DMS53 treated with DMSO at 0.1 percent for 48 hours (cell line): Measurements from ENCODE around the gene SH3D19.
"Not testable (repeated sequence)": the region's sequence is repeated elsewhere in the genome, so short reads cannot be mapped to it uniquely, and the experiment has no call there.

ENCODE experiments used
- DNase-seq: peaks from one replicate; lab custom pipeline; 2025; ENCODE audit not compliant: unreplicated experiment; lab: John Stamatoyannopoulos, UW

SH3D19 gene

DNA sequence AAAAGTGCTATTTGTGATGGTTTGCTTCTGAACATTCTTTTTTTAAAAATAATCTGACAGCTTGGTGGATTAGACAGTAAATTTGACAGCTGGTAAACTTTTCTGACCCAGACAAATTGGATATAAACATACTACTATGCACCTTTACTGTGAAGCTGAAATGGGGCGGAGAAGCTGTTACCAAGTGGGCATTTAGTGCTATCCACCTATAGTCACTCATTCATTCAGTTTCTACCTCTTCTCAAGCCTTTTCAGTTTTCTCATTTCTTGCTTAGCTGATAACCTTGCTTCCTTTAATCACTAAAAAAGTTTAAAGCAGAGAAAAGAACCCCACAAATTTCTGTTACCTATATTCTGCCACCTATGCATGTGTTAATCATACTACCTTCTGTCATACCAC lies 220.8 kb downstream of the SH3D19 start:
- no peak for DNase-seq

- DNase-seq: no peak
Measured at GRCh38 chr4:151103758-151104157, 221.6 kb downstream of the SH3D19 start.

DNA sequence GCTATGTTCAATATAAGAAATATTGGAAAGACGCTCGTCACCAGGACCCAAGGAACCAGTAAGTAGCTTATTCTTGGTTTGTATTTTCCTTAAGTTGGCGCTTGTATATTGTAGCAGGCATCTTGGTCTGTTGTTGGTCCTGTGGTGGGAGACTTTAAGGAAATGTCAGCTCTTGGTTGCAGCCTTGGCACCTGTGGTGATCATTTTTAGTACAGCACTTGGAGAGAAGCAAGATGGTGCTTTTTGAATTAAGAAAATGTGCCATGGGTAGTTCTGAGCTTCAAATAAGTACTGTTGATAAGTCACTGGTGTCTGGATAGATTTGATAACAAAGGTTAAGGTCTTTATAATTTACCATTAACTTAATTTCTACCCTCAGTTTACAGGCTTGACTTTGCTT lies 224.9 kb downstream of the SH3D19 start:
- no peak for DNase-seq

DNA sequence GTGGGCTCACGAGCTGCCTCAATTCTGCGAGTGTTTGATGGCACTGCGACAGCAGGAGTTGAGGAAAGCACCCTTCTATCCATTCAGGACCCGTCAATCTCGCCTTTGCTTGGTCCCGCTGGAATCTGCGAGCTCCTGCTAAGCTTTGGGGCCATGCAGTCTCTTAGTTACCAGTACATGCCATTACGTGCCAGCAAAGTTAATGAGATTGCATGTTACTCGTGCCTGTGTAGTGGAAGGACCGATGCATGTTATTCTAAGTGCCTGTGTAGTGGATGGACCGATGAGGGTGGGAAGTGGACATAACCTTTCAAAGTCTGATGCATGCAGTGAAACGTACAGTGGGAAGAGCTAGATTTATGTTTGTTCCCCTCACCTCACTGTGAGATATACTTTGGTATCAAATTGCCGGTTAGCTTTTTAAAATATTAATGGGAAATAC lies 225.4 kb downstream of the SH3D19 start:
- no peak for DNase-seq

DNA sequence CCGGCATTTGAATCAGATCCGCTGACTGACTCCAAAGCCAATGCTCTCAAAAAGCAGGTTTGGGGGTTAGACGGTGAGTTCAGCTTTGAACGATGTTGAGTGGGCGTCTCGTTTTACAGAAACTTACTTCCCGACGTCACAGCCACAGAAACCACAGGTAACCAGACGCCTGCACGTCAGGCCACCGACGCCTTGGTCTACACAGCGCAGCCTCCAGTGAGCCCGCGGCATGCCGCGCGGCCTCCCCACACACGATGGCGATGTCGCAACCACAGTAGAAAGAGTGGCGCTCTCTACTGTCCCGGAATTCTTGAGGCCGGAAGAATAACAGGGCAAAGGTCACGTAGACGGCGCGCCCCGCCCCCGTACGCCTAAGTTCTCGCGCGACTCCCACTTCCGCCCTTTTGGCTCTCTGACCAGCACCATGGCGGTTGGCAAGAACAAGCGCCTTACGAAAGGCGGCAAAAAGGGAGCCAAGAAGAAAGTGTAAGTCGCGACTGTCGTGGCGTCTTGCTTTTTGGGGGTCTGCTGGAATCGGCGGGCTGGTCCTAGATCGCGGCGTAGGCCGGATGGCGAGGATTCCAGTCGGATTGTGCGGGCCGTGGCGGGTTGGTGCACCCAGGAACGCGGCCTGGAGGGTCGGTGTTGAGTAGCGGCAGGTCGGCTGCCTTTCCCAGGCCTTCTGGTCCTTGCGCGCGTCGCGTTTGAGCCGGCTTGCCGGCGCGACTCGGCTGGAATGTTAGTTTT lies 226.0 kb downstream of the SH3D19 start, which contains the start of gene RPS3A:
Gene RPS3A, plus strand, starts transcription at position 400 of the 747 bp plus-strand sequence. Its CDS starts 25 bp downstream, at position 425.
- DNase-seq: peak; percentile 76

- DNase-seq: no peak
Measured at GRCh38 chr4:151098979-151099228, 226.5 kb downstream of the SH3D19 start.

- DNase-seq: no peak
Measured at GRCh38 chr4:151097759-151098158, 227.6 kb downstream of the SH3D19 start.

GRCh38 chr4:151095142-151095541 lies 230.3 kb downstream of the SH3D19 start:
- no peak for DNase-seq

DNA sequence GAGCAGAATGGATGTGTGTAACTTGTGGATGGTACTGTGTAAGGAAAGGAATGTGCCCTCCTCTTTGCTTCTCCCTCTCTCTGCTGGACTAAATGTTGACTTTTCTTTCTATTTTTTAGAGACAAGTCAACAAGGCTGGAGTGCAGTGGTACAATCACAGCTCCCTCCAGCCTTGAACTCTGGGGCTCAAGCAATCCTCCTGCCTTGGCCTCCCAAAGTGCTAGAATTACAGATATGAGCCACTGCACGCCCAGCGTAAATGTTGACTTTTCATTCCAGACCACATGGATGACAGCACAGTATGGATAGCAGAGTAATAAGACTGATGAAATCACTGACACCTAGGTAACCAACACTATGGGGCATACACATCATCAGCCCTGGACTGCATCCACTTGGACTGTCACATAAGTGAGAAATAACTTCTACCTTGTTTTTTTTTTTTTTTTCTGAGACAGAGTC lies 231.1 kb downstream of the SH3D19 start:
- no peak for DNase-seq

DNA sequence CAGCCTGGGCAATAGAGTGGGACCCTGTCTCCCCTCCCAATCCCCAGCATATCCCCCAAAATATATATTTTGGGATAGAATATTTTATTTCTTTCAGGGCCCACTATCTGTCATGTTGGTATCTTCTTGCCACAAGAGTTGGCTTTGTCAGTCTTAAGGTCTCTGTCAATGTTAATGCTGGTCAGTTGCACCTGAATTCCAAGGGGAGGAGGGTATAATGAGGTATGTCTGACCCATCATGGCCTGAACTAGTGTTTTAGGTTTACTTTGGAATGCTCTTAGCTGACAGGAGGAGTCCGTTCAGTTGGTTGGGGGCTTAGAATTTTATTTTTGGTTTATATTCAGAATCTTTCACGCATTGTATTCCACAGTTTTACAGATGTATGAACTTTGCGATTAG lies 232.2 kb downstream of the SH3D19 start:
- no peak for DNase-seq

GRCh38 chr4:151092488-151092887 lies 232.9 kb downstream of the SH3D19 start:
- no peak for DNase-seq

GRCh38 chr4:151091047-151091446 lies 234.4 kb downstream of the SH3D19 start:
- DNase-seq: no peak

DNA sequence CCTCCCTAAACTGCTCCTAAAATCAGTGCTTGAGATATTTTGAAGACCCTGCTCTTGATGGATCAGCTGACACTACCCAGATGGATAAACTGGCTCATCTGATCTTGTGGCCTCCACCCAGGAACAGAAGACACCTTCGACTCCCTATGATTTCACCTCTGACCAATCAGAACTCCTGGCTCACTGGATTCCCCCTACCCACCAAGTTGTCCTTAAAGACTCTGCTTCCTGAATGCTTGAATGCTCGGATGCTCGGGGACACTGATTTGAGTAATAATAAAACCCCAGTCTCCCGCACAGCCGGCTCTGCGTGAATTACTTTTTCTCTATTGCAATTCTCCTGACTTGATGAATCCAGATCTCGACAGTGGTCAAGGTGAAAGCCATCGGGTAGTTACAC lies 237.9 kb downstream of the SH3D19 start:
- DNase-seq: no peak

DNA sequence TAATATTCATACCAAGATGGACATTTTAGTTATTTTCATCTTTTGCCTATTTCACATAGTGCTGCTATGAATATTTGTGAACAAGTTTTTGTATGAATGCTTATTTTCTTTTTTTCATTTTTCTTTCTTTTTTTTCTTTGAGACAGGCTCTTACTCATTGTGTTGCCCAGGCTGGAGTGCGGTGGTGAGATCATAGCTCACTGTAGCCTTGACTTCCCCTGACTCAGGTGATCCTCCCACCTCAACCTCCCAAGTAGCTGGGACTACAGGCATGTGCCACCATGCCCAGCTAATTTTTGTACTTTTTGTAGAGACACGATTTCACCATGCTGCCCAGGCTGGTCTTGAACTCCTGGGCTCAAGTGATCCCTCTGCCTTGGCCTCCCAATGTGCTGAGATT lies 247.4 kb downstream of the SH3D19 start:
- DNase-seq: not testable (repeated sequence)

GRCh38 chr4:151074416-151074916 lies 250.9 kb downstream of the SH3D19 start:
- DNase-seq: no peak
